Fibroblast of villous mesenchyme (primary cell): ENCODE data around the gene RPL26. TPM values are rescaled to one million over a fixed set of nuclear protein-coding genes. Genes with fewer than 3 reads are reported as not detected.
"Not testable (repeated sequence)": the region's sequence is repeated elsewhere in the genome, so short reads cannot be mapped to it uniquely, and the experiment has no call there.

Experiments
- DNase-seq: peaks from one replicate; pipeline ENCODE4 v3.0.0-alpha.2; 2010; ENCODE audit warnings: low read depth
- H3K4me3 ChIP-seq: 2 replicates; pipeline ENCODE4 v1.5.1; 2011; ENCODE audit warnings: low read depth, mild to moderate bottlenecking, low read length
- total RNA-seq: library from RNA; depleted of rRNA; stranded (reverse); fragments of >200 nt; gene quantifications from 2 replicates; pipeline ENCODE4 v1.2.3, GENCODE V29; 2012
- TF ChIP-seq, protein P1 (sequence below): IDR thresholded peaks from 2 replicates; pipeline ENCODE4 v1.5.1; 2012; ENCODE audit warnings: low read depth, mild to moderate bottlenecking, low read length; ENCODE audit not compliant: insufficient read depth

The RPL26 gene
- total RNA-seq, 1 donor = 2,045 TPM

DNA sequence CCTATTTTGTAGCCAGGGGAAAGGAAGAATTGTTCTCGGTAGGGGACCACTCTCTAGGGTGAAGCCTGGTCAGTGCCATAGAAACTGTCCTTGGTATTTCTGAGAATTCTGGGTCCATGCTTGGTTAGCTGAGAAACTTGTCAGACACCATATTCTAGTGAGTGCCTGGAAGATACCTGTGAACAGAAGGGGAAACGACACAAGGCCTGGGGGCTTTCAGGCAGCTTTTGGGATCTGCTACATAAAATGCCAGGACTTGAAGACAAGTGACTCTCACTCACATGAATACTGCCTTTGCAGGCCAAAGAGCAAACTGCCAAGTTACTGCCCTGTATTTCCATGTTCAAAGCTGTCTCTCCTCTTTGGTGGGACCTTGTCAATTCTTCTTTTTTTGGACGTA is 25.1 kb downstream of the RPL26 start:
- DNase-seq = no peak
- TF ChIP-seq, protein P1, sequence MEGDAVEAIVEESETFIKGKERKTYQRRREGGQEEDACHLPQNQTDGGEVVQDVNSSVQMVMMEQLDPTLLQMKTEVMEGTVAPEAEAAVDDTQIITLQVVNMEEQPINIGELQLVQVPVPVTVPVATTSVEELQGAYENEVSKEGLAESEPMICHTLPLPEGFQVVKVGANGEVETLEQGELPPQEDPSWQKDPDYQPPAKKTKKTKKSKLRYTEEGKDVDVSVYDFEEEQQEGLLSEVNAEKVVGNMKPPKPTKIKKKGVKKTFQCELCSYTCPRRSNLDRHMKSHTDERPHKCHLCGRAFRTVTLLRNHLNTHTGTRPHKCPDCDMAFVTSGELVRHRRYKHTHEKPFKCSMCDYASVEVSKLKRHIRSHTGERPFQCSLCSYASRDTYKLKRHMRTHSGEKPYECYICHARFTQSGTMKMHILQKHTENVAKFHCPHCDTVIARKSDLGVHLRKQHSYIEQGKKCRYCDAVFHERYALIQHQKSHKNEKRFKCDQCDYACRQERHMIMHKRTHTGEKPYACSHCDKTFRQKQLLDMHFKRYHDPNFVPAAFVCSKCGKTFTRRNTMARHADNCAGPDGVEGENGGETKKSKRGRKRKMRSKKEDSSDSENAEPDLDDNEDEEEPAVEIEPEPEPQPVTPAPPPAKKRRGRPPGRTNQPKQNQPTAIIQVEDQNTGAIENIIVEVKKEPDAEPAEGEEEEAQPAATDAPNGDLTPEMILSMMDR = no peak
- no peak overlapping the region for H3K4me3 ChIP-seq

DNA sequence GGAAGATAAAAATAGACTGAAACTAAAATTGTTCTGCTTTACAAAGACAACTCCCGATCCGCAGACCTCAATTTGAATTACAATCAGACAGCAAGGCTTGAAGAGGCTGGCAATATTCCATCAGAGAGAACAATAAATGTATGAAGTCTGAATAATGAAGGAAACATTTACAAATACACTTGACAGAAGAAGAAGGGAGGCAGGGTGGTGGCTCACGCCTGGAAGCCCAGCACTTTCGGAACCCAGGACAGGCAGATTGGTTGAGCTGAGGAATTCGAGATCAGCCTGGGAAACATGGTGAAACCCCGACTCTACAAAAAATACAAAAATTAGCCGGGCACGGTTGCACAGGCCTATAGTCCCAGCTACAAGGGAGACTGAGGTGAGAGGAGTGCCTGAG is 28.8 kb downstream of the RPL26 start:
- no peak for DNase-seq
- TF ChIP-seq, protein P1 = no peak
- H3K4me3 ChIP-seq = no peak overlapping the region

DNA sequence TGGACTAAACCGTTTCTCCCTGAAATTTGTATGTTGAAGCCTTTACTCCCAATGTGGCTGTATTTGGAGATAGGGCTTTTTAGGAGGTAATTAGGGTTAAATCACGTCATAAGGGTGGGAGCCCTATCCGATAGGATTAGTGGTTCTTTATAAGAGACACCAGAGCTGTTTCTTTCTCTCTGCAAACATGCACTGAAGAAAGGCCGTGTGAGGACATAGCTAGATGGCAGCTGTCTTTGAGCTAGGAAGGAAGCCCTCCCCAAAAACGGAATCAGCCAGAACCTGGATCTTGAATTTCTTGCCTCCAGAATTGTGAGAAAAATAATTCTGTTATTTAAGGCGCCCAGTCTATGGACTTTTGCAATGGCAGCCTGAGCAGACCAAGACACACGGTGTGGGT is 29.3 kb downstream of the RPL26 start:
- TF ChIP-seq, protein P1 = no peak
- no peak for DNase-seq
- H3K4me3 ChIP-seq = no peak overlapping the region

DNA sequence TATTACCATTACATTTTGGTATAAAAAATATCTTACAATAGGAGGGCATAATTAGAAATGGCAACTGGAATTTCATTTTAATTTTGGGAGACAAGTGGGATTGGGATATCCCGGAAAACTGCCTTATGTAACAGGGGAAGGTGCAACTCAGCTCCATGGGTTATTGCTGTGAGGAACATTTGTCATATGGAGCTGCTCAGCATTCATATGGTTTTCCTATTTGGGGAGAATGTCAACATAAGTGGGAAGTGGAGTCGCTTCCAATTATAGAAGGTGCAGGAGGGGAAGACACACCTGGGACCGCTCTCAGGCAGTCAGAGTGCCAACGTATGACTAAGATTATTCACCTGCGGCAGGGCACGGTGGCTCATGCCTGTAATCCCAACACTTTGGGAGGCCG is 32.7 kb downstream of the RPL26 start:
- no peak overlapping the region for H3K4me3 ChIP-seq
- TF ChIP-seq, protein P1 = no peak
- no peak for DNase-seq

DNA sequence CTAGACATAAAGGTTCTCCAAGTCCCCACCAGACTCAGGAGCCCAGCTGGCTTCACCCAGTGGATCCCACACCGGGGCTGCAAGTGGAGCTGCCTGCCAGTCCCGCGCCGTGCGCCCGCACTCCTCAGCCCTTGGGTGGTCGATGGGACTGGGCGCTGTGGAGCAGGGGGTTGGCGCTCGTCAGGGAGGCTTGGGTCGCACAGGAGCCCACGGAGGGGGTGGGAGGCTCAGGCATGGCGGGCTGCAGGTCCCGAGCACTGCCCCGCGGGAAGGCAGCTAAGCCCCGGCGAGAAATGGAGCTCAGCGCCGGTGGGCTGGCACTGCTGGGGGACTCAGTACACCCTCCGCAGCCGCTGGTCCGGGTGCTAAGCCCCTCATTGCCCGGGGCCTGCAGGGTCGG is 36.0 kb downstream of the RPL26 start:
- peak overlapping the region; percentile 27 for H3K4me3 ChIP-seq
- not testable (repeated sequence) for DNase-seq

DNA sequence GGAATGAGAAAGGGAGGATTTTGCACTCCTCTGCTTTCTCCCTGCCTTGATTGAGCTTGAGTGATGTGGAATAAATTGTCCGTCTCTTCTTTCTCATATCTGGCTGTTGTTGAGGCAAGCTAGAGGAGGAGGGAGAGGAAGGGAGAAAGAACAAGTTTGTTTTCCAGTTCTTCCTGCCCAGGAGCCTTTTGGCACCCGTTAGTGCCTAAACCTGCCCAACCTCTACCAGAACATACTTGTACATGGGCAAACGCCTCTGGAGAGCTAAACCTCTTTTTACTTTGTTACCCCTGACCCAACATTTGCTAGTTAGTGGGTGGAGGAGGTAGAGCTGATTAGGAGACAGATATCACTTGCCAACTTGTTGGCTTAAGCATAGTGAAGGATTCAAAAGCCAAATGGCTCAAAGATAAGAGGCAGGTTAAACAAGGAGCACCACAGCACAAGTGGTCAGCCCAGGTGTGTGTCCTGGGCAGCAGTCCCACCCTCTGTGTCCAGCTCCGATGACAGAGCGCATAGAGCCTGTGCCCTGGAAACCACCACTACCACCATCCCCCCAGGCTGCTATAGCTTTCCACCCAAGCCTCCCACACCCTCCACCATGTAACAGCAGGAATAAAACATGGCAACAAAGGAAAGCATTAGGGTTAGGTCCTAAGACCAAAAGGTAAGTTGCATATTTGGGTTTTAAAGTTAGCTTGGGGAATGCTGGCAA is 36.9 kb downstream of the RPL26 start:
- no peak for DNase-seq
- TF ChIP-seq, protein P1 = no peak
- H3K4me3 ChIP-seq = no peak overlapping the region

DNA sequence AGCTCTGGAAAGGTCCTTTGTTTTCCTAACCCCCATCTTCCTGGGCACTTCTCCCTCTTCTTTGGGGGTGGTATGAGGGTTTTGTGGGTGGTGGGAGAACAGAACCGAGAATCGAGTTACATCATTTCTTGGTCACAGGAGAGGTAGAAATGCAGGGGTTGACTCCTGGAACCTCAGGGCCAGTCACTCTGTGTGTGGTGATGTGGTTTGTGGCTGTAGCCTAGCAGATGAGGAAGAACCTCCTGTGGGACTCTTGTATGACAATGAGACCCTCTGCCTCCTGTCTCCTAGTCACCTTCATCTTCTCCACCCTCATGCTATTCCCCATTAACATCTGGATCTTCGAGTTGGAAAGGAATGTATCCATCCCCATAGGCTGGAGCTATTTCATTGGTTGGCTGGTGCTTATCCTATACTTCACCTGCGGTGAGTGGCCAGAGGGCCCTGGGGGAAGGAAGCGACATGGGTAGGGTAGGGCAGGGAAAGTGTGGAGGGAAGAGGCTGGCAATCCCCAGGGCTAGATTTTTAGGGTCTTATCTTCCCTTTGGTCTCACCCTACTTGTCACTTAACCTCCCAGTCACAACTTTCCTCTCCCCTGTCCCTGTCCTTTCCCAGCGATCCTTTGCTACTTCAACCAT is 37.8 kb downstream of the RPL26 start:
- no peak for DNase-seq
- TF ChIP-seq, protein P1 = no peak
- no peak overlapping the region for H3K4me3 ChIP-seq
